Mammary epithelial cell (primary cell): ENCODE results near the gene ABTB2.

Experiments
- EZH2 ChIP-seq: IDR thresholded peaks from 2 replicates; pipeline ENCODE4 v1.6.1; 2012; ENCODE audit warnings: low read length, inconsistent platforms, borderline replicate concordance
- TF ChIP-seq, protein P1 (sequence below), 2 donors: IDR thresholded peaks in 1 of 2; conservative IDR thresholded peaks in 1 of 2; 2 replicates each; pipeline ENCODE4 v1.5.1; 2011 to 2012; ENCODE audit warnings: inconsistent platforms in 2 of 2, low read length in 2 of 2, mild to moderate bottlenecking in 2 of 2, control low read depth in 1 of 2, low read depth in 1 of 2; ENCODE audit not compliant: insufficient read depth in 1 of 2; ENCODE audit errors: extremely low read depth in 1 of 2

DNA sequence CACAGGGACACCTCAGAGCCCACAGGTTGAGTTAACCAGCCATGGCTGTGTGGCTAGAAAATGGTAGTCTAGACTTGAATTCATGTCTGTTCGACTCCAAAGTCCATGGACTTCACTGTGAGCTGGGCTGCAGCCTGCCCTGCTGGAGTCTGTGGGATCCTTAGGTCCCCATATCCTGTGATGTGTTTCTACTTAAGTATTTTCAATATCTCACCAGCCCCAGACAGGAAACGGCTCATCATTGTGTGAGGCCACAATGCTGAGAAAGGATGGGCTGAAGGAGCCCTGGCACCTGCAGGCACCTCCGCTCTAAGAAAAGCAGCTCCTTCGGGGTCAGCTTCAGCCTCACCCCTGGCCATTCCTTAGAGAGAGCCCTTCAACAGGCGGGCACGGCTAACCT, 159.3 kb downstream of the ABTB2 start:
- TF ChIP-seq, protein P1, sequence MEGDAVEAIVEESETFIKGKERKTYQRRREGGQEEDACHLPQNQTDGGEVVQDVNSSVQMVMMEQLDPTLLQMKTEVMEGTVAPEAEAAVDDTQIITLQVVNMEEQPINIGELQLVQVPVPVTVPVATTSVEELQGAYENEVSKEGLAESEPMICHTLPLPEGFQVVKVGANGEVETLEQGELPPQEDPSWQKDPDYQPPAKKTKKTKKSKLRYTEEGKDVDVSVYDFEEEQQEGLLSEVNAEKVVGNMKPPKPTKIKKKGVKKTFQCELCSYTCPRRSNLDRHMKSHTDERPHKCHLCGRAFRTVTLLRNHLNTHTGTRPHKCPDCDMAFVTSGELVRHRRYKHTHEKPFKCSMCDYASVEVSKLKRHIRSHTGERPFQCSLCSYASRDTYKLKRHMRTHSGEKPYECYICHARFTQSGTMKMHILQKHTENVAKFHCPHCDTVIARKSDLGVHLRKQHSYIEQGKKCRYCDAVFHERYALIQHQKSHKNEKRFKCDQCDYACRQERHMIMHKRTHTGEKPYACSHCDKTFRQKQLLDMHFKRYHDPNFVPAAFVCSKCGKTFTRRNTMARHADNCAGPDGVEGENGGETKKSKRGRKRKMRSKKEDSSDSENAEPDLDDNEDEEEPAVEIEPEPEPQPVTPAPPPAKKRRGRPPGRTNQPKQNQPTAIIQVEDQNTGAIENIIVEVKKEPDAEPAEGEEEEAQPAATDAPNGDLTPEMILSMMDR (conservative IDR thresholded peaks at IDR 0.05 in 1 of 2, IDR thresholded peaks at IDR 0.05 in 1 of 2; ENCODE audit: extremely low read depth in 1 of 2, insufficient read depth in 1 of 2, low read depth in 1 of 2, low read length in 2 of 2) = no peak
- no peak for TF ChIP-seq EZH2
